Choroid plexus epithelial cell (primary cell): ENCODE data around the gene CD200R1L.
A peak's percentile ranks its signal among the peaks of the same experiment; 100 is the strongest.

Experiments
- DNase-seq: peaks from one replicate; pipeline ENCODE4 v3.0.0-alpha.2; 2010; ENCODE audit warnings: low read depth
- H3K4me3 ChIP-seq: 2 replicates; pipeline ENCODE4 v1.5.1; 2011; ENCODE audit warnings: low read depth, mild to moderate bottlenecking, control low read depth, low read length, moderate library complexity
- TF ChIP-seq, protein P1 (sequence below): conservative IDR thresholded peaks from 2 replicates; pipeline ENCODE4 v1.5.1; 2011; ENCODE audit warnings: low read depth, mild to moderate bottlenecking, control low read depth, inconsistent platforms, low read length, moderate library complexity

CD200R1L gene

DNA sequence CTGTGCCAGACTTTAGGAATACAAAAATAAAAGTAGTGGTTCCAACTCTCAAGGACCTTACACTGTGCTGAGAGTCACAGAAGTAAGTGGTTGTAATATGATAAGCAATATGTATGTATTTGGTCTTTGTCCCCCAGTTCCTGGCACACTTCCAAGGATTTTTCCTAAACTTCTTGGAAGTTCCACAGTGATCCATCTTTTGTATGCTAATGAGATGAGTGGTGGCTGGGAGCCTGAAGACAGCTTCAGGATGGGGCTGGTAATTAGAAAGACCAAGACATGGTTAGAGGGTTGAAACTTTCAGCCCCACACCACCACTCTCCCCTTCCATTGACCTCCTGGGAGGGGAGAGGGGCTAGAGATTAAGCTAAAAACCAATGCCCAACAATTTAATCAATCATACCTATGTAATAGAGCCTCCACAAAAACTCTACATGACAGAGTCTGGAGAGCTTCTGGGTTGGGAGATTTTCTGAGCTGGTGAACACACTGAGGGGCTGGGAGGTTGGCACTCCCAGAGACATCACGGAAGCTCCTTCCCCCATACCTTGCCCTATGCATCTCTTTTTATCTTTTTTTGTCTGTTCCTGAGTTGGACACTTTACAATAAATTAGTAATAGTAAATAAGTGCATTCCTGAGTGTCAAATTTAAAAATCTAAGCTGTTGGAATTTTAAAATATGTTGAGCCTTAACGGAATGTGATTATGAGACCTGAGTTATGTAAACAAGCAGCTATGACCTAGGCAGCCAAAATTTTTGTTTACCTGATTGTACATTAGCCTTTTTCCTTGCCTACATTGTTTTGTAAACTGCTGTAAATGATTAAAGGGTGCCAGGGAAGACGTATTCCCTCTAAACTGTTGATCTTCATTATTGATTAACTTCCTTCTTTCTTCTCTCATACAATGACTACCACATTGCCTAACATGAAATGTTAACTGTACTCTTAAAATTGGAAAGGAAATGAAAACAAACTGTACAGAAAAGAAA, 24.3 kb downstream of the CD200R1L start:
- peak; percentile 23 for DNase-seq
- TF ChIP-seq, protein P1, sequence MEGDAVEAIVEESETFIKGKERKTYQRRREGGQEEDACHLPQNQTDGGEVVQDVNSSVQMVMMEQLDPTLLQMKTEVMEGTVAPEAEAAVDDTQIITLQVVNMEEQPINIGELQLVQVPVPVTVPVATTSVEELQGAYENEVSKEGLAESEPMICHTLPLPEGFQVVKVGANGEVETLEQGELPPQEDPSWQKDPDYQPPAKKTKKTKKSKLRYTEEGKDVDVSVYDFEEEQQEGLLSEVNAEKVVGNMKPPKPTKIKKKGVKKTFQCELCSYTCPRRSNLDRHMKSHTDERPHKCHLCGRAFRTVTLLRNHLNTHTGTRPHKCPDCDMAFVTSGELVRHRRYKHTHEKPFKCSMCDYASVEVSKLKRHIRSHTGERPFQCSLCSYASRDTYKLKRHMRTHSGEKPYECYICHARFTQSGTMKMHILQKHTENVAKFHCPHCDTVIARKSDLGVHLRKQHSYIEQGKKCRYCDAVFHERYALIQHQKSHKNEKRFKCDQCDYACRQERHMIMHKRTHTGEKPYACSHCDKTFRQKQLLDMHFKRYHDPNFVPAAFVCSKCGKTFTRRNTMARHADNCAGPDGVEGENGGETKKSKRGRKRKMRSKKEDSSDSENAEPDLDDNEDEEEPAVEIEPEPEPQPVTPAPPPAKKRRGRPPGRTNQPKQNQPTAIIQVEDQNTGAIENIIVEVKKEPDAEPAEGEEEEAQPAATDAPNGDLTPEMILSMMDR: no peak
- H3K4me3 ChIP-seq: no peak overlapping the region

DNA sequence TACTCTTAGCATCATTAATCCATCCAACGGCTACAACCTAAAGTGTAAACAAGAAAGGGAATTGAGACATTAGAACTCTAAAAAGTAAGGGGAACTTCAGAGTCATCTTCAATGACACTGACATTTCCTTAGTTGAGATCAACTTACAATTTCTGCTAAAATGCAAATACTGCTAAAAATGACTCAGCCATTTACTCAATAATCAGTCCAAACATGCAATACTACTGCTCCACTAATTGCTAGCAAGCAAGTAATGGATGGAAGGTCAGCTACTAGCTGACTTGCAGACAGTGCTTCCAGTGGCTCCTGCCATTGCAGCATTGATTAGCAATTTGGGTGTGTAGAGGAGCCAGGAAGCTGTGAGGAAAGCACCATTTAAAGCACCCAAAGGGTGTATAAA, 28.4 kb downstream of the CD200R1L start:
- no peak overlapping the region for H3K4me3 ChIP-seq
- DNase-seq: peak; percentile 45

DNA sequence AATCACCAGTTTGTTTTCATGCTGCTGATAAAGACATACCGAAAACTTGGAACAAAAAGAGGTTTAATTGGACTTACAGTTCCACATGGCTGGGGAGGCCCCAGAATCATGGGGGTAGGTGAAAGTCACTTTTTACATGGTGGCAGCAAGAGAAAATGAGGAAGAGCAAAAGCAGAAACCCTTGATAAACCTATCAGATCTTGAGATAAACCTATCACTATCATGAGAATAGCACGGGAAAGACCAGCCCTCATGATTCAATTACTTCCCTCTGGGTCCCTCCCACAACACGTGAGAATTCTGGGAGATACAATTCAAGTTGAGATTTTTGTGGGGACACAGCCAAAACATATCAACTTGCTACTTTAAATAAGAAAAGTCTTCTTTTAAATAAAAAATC, 28.9 kb downstream of the CD200R1L start:
- no peak for DNase-seq
- TF ChIP-seq, protein P1: no peak
- no peak overlapping the region for H3K4me3 ChIP-seq

More for the DNA sequence above, 28.4 kb downstream of the CD200R1L start:
- TF ChIP-seq, protein P1: no peak

DNA sequence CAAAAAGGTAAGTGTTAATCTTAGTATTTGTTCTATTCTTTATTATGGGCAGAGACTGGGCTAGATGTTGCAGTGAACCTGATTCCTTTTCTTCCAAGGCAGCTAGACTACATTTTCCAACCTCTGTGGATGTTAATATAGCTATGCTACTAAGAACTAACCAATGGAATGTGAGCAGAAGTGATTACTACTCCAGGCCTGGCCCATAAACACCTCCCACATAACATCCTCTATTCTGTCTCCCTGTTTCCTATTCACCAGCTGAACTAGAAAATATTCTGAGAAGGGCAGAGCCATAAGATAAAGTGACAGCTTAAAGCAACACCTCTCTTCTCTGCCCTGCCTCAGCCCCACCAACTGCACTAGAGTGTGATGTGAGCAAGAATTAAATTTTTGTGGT, 29.4 kb downstream of the CD200R1L start:
- peak; percentile 32 for DNase-seq
- no peak overlapping the region for H3K4me3 ChIP-seq
- TF ChIP-seq, protein P1: no peak

DNA sequence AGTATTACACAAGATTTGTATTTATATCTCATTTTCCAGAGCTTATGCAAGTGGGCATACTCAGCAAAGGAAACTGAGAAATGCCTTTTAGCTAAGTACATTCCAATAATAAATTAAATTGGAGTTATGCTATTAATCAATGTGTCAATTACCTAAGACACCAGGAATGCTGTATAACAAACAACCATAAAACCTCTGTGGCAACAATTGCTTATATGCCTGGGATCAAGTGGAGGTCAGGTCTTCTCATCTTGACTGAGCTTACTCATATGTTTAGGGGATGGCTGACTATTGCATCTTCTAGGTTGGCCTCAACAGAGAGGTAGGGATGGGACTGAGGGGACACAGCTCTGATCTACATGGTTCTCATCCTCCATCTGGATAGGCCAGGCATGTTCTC, 30.7 kb downstream of the CD200R1L start:
- TF ChIP-seq, protein P1: no peak
- no peak overlapping the region for H3K4me3 ChIP-seq
- no peak for DNase-seq

DNA sequence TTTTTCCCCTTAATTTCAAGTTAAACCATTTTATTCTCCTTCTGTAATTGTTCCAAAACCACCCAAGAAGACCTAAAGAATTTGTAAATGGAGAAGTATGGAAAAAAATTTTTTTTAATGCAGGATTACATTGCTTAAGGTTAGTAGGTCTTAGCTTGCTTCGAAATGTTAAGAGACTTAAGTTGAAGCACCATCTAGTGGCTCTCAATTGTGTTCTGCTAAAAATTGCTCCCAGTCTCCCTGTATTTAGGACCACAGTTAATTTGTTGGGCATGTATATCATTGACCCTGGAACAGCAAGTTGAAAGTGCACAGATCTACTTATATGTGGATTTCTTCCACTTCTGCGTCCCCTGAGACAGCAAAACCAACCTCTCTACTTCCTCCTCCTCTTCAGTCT, 32.4 kb downstream of the CD200R1L start:
- DNase-seq: peak; percentile 93
- H3K4me3 ChIP-seq: no peak overlapping the region
- TF ChIP-seq, protein P1: peak; percentile 73
